ENCODE measurements around the gene PLB1.

- TF ChIP-seq CTCF (IDR thresholded peaks at IDR 0.05): no peak
- no peak for TF ChIP-seq EZH2 (IDR thresholded peaks at IDR 0.05; ENCODE audit: borderline replicate concordance, insufficient read depth, low read depth, low read length, poor library complexity, severe bottlenecking)
Observed at GRCh38 chr2:28580078-28580477, 84.2 kb downstream of the PLB1 start.
